Lung (tissue), 12 donors: Measurements from ENCODE around the gene ZNF503. TPM values are rescaled to one million over a fixed set of nuclear protein-coding genes. Genes with fewer than 3 reads are reported as not detected.
A peak's percentile ranks its signal among the peaks of the same experiment; 100 is the strongest.

Source experiments
- ATAC-seq: fragments of 200-7000 bp; cut with Tn5 transposase; one replicate; pipeline ENCODE4 v1.9.1; 2020; ENCODE audit warnings: moderate number of reproducible peaks; ENCODE audit not compliant: insufficient read depth, low FRiP score
- DNase-seq, 3 donors: peaks; one replicate each; pipeline ENCODE4 v3.0.0-alpha.2; 2013 to 2017
- H3K27ac ChIP-seq, 2 donors: one replicate each; pipeline ENCODE4 v1.5.1; 2013; ENCODE audit warnings: mild to moderate bottlenecking in 2 of 2, moderate library complexity in 2 of 2, control low read depth in 1 of 2, inconsistent platforms in 1 of 2, low read depth in 1 of 2, low read length in 1 of 2
- H3K27me3 ChIP-seq, 3 donors: one replicate each; pipeline ENCODE4 v1.5.1; 2013; ENCODE audit warnings: low read length in 2 of 3; ENCODE audit not compliant: control insufficient read depth in 3 of 3, insufficient read depth in 3 of 3
- H3K36me3 ChIP-seq, 4 donors: one replicate each; pipeline ENCODE4 v1.5.1; 2013; ENCODE audit warnings: low read length in 4 of 4, mild to moderate bottlenecking in 1 of 4, moderate library complexity in 1 of 4; ENCODE audit not compliant: control insufficient read depth in 4 of 4, insufficient read depth in 4 of 4
- H3K4me1 ChIP-seq, 5 donors: one replicate each; pipeline ENCODE4 v1.5.1; 2013; ENCODE audit warnings: low read length in 5 of 5, mild to moderate bottlenecking in 2 of 5, moderate library complexity in 1 of 5; ENCODE audit not compliant: control insufficient read depth in 5 of 5, insufficient read depth in 5 of 5
- H3K4me3 ChIP-seq: one replicate; pipeline ENCODE4 v1.5.1; 2013; ENCODE audit warnings: mild to moderate bottlenecking, control low read depth, moderate library complexity
- H3K9ac ChIP-seq, 2 donors: one replicate each; pipeline ENCODE4 v1.5.1; 2013; ENCODE audit warnings: low read length in 2 of 2, control low read depth in 1 of 2; ENCODE audit not compliant: insufficient read depth in 1 of 2
- H3K9me3 ChIP-seq, 4 donors: one replicate each; pipeline ENCODE4 v1.5.1; 2013; ENCODE audit warnings: low read length in 3 of 4, mild to moderate bottlenecking in 1 of 4, moderate library complexity in 1 of 4; ENCODE audit not compliant: control insufficient read depth in 4 of 4, insufficient read depth in 3 of 4
- CTCF ChIP-seq: IDR thresholded peaks from 2 replicates; pipeline ENCODE4 v1.5.1; 2012; ENCODE audit warnings: mild to moderate bottlenecking; ENCODE audit errors: control extremely low read depth, extremely low read depth
- WGBS, 2 donors: extraction: QIAGEN DNeasy Blood & Tissue Kit; methylation state at CpG; one replicate each; pipeline ENCODE4 v1.1.7; 2013; 5-methylcytosine and 5-hydroxymethylcytosine counted together
- polyA plus RNA-seq, 2 donors: library from polyadenylated mRNA; stranded (reverse); fragments of 200-250 nt; gene quantifications; one replicate each; pipeline ENCODE4 v1.2.1, GENCODE V29; 2013
- total RNA-seq, 2 donors: library from RNA; depleted of rRNA in 1 of 2; stranded (reverse); fragments of >200 nt in 1 of 2; gene quantifications; one replicate each; pipeline ENCODE4 v1.2.1, GENCODE V29; 2014 to 2021
- donor health status: control.
- donor health status: control.
- donor health status: Bipolar disorder and iron deficiency.
- donor health status: healthy.
- donor health status: DM: yes; HTN: yes; CAD: no.

ZNF503 gene
- total and polyA plus RNA-seq, 4 donors = 11.7 to 37.8 (median 28.4) TPM

GRCh38 chr10:75403144-75403938 lies 1.8 kb upstream of the ZNF503 start:
- no peak for TF ChIP-seq CTCF
- H3K27ac ChIP-seq = peak overlapping the region; percentile 83 to 91
- H3K9ac ChIP-seq = peak overlapping the region; percentile 55 to 86
- peaks cover 0 to 30% (median 9%) of the 10 kb centered on the region in 4 donors for H3K36me3 ChIP-seq
- no peaks in the 10 kb centered on the region for H3K27me3 ChIP-seq
- WGBS, 2 donors = 0 to 1% methylated on average over 54 to 56 of the region's 56 CpGs
- no peaks in the 10 kb centered on the region for H3K9me3 ChIP-seq
- DNase-seq (peak; percentile 79 to 92 (median 88)), ATAC-seq (no peak)
- H3K4me1 ChIP-seq = peaks cover 0 to 34% (median 3%) of the 10 kb centered on the region in 5 donors
- H3K4me3 ChIP-seq = peak overlapping the region; percentile 38

GRCh38 chr10:75402486-75403143 lies 1.1 kb upstream of the ZNF503 start:
- Histone ChIP-seq H3K4me3 (peak overlapping the region; percentile 38), H3K36me3 (peaks cover 0 to 35% (median 11%) of the 10 kb centered on the region in 4 donors), H3K9me3 (no peaks in the 10 kb centered on the region), H3K4me1 (peaks cover 0 to 29% (median 3%) of the 10 kb centered on the region in 5 donors), H3K27ac (peak overlapping the region; percentile 83 to 91), H3K9ac (peak overlapping the region; percentile 28 to 86), H3K27me3 (no peaks in the 10 kb centered on the region)
- 0% methylated on average over 42 of the region's 42 CpGs for WGBS, 2 donors
- ATAC-seq (no peak), DNase-seq (no peak)
- no peak for TF ChIP-seq CTCF

- peak; percentile 37 to 50 (median 40) for DNase-seq
- TF ChIP-seq CTCF = no peak
- H3K27ac ChIP-seq = peak overlapping the region; percentile 92 to 98
- 1% methylated on average over 42 to 68 of the region's 68 CpGs for WGBS, 2 donors
- H3K36me3 ChIP-seq = peaks cover 0 to 40% (median 11%) of the 10 kb centered on the region in 4 donors
- ATAC-seq = peak; percentile 0
- peak overlapping the region; percentile 96 for H3K4me3 ChIP-seq
- peaks cover 0 to 18% (median 0%) of the 10 kb centered on the region in 5 donors for H3K4me1 ChIP-seq
- H3K27me3 ChIP-seq = no peaks in the 10 kb centered on the region
- H3K9ac ChIP-seq = peak overlapping the region; percentile 70 to 84
- no peaks in the 10 kb centered on the region for H3K9me3 ChIP-seq
Observed at GRCh38 chr10:75400771-75401568, 594 bp downstream of the ZNF503 start.
